NOMO-1 (cell line): Measurements from ENCODE around the gene ANKFN1.

Source experiments
- DNase-seq, 2 experiments: peaks; one replicate each; lab custom pipeline; 2025; ENCODE audit not compliant: unreplicated experiment in 2 of 2; lab: John Stamatoyannopoulos, UW

ANKFN1 gene

GRCh38 chr17:56481659-56482058, 328.4 kb downstream of the ANKFN1 start:
- DNase-seq: no peak

- no peak for DNase-seq
These were observed 329.0 kb downstream of the ANKFN1 start for GRCh38 chr17:56482229-56482628.

- no peak for DNase-seq
These were observed 333.5 kb downstream of the ANKFN1 start for GRCh38 chr17:56486732-56487131.

GRCh38 chr17:56488800-56489199, 335.5 kb downstream of the ANKFN1 start:
- no peak for DNase-seq

- DNase-seq: no peak
These were observed 336.7 kb downstream of the ANKFN1 start for GRCh38 chr17:56489980-56490379.

- no peak for DNase-seq
These were observed 342.3 kb downstream of the ANKFN1 start for GRCh38 chr17:56495556-56495955.

- DNase-seq: peak in 1 of 2 experiments; percentile 12
These were observed 343.9 kb downstream of the ANKFN1 start for GRCh38 chr17:56497132-56497531.

- DNase-seq: peak; percentile 15 to 48
These were observed 346.6 kb downstream of the ANKFN1 start for GRCh38 chr17:56499799-56500388.

GRCh38 chr17:56502120-56502654, 348.9 kb downstream of the ANKFN1 start:
- DNase-seq: peak; percentile 47 to 72

- DNase-seq: no peak
These were observed 352.0 kb downstream of the ANKFN1 start for GRCh38 chr17:56505154-56505756.

GRCh38 chr17:56506349-56506748, 353.1 kb downstream of the ANKFN1 start:
- no peak for DNase-seq

GRCh38 chr17:56510554-56511342, 357.5 kb downstream of the ANKFN1 start:
- DNase-seq: no peak

GRCh38 chr17:56514264-56514663, 361.0 kb downstream of the ANKFN1 start:
- no peak for DNase-seq

- DNase-seq: no peak
These were observed 361.6 kb downstream of the ANKFN1 start for GRCh38 chr17:56514899-56515298.

GRCh38 chr17:56521414-56522141, 368.3 kb downstream of the ANKFN1 start:
- DNase-seq: no peak

GRCh38 chr17:56523042-56523441, 369.8 kb downstream of the ANKFN1 start:
- DNase-seq: no peak

- DNase-seq: no peak
These were observed 375.4 kb downstream of the ANKFN1 start for GRCh38 chr17:56528696-56529095.

GRCh38 chr17:56532926-56533325, 379.7 kb downstream of the ANKFN1 start:
- DNase-seq: no peak

GRCh38 chr17:56536766-56537165, 383.5 kb downstream of the ANKFN1 start:
- DNase-seq: peak; percentile 73 to 85

GRCh38 chr17:56540836-56541235, 387.6 kb downstream of the ANKFN1 start:
- no peak for DNase-seq

- no peak for DNase-seq
These were observed 390.0 kb downstream of the ANKFN1 start for GRCh38 chr17:56543280-56543679.
